BE2C (cell line): ENCODE results near the gene GRXCR1.

Source experiments
- DNase-seq: peaks from one replicate; pipeline ENCODE4 v3.0.0-alpha.2; 2020
- H3K27me3 ChIP-seq: fragments of 250-450 bp; sonication (Bioruptor Pico); 2 replicates; pipeline ENCODE4 v1.5.1; 2020; ENCODE audit warnings: mild to moderate bottlenecking
- H3K36me3 ChIP-seq: fragments of 250-450 bp; sonication (Bioruptor Pico); 2 replicates; pipeline ENCODE4 v1.5.1; 2020; ENCODE audit warnings: mild to moderate bottlenecking
- H3K4me1 ChIP-seq: fragments of 250-450 bp; sonication (Bioruptor Pico); 2 replicates; pipeline ENCODE4 v1.5.1; 2020
- H3K4me3 ChIP-seq: 2 replicates; pipeline ENCODE4 v1.5.1; 2011; ENCODE audit warnings: low read depth, low read length
- H3K9me3 ChIP-seq: fragments of 250-450 bp; sonication (Bioruptor Pico); 2 replicates; pipeline ENCODE4 v1.5.1; 2020
- CTCF ChIP-seq: IDR thresholded peaks from 2 replicates; pipeline ENCODE4 v1.5.1; 2012; ENCODE audit warnings: mild to moderate bottlenecking, low read depth, low read length

The GRXCR1 gene

GRCh38 chr4:42985976-42986375 is 93.5 kb downstream of the GRXCR1 start:
- DNase-seq = no peak
- Histone ChIP-seq H3K9me3 (no peaks in the 10 kb centered on the region), H3K4me3 (no peak overlapping the region), H3K27me3 (no peaks in the 10 kb centered on the region), H3K4me1 (no peaks in the 10 kb centered on the region), H3K36me3 (no peaks in the 10 kb centered on the region)
- no peak for TF ChIP-seq CTCF

- no peak for DNase-seq
- Histone ChIP-seq H3K9me3 (no peaks in the 10 kb centered on the region), H3K36me3 (no peaks in the 10 kb centered on the region), H3K27me3 (peaks cover 3% of the 10 kb centered on the region), H3K4me3 (no peak overlapping the region), H3K4me1 (no peaks in the 10 kb centered on the region)
- peak; percentile 84 for TF ChIP-seq CTCF
These were observed 102.9 kb downstream of the GRXCR1 start for GRCh38 chr4:42995343-42995944.

- no peak for TF ChIP-seq CTCF
- no peaks in the 10 kb centered on the region for H3K27me3 ChIP-seq
These were observed 116.3 kb downstream of the GRXCR1 start for GRCh38 chr4:43008793-43009192.

GRCh38 chr4:43014256-43014655 is 121.7 kb downstream of the GRXCR1 start:
- no peak overlapping the region for H3K4me3 ChIP-seq
- no peaks in the 10 kb centered on the region for H3K9me3 ChIP-seq
- no peaks in the 10 kb centered on the region for H3K36me3 ChIP-seq
- peaks cover 6% of the 10 kb centered on the region; the same call in 1 of the 2 replicates for H3K27me3 ChIP-seq
- no peaks in the 10 kb centered on the region for H3K4me1 ChIP-seq
- TF ChIP-seq CTCF = no peak
- no peak for DNase-seq

More at GRCh38 chr4:43008793-43009192, 116.3 kb downstream of the GRXCR1 start:
- Histone ChIP-seq H3K9me3 (no peaks in the 10 kb centered on the region), H3K36me3 (no peaks in the 10 kb centered on the region), H3K4me3 (no peak overlapping the region), H3K4me1 (no peaks in the 10 kb centered on the region)
- no peak for DNase-seq

GRCh38 chr4:43041632-43042031 is 149.1 kb downstream of the GRXCR1 start:
- Histone ChIP-seq H3K27me3 (0 out of 2 replicates have a peak, but pooled peaks cover 3% of the 10 kb centered on the region), H3K9me3 (no peaks in the 10 kb centered on the region), H3K4me1 (no peaks in the 10 kb centered on the region), H3K36me3 (no peaks in the 10 kb centered on the region), H3K4me3 (no peak overlapping the region)
- no peak for DNase-seq
- TF ChIP-seq CTCF = no peak

- no peaks in the 10 kb centered on the region for H3K4me1 ChIP-seq
- H3K27me3 ChIP-seq = no peaks in the 10 kb centered on the region; the same call in 1 of the 2 replicates
- DNase-seq = no peak
- H3K36me3 ChIP-seq = no peaks in the 10 kb centered on the region
- no peaks in the 10 kb centered on the region for H3K9me3 ChIP-seq
- TF ChIP-seq CTCF = no peak
- no peak overlapping the region for H3K4me3 ChIP-seq
These were observed 154.5 kb downstream of the GRXCR1 start for GRCh38 chr4:43047058-43047457.
